Vagina (tissue), 2 donors: ENCODE measurements around the gene VPS4B.

ENCODE experiments used
- POLR2A ChIP-seq, 2 donors: fragments of 450-650 bp; IDR thresholded peaks; one replicate each; pipeline ENCODE4 v1.6.1; 2017; ENCODE audit warnings: antibody characterized with exemption in 2 of 2, mild to moderate bottlenecking in 2 of 2, moderate library complexity in 2 of 2
- TF ChIP-seq, protein P1 (sequence below), 3 experiments: fragments of 450-650 bp in 2 of 3; fragments of 200-600 bp in 1 of 3; sonication (generic) in 1 of 3; IDR thresholded peaks; one replicate each; pipeline ENCODE4 v1.5.1; 2017 to 2019; ENCODE audit warnings: antibody characterized with exemption in 3 of 3, mild to moderate bottlenecking in 2 of 3, moderate library complexity in 2 of 3

DNA sequence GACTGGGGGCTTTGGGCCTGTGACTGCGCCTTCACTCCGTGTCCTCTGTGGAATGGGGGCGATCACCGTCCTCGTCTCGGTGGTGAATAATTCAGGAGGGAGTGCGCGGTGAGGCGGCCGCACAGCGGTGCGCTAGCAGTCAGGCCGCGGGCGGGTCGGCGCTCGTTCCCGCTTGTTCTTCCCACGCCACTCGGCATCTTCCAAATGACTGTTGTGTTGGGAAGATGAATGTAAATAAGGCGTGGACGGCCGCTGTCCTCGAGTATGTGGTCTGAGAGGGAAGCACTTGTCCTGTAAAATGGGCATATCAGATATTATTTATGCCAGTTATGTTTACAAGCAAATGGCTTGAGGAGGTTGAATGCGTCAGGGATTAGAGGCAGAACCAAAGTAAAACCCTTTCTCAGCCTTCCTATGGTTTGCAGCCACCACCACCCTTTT, 608 bp upstream of the VPS4B start:
- TF ChIP-seq, protein P1, sequence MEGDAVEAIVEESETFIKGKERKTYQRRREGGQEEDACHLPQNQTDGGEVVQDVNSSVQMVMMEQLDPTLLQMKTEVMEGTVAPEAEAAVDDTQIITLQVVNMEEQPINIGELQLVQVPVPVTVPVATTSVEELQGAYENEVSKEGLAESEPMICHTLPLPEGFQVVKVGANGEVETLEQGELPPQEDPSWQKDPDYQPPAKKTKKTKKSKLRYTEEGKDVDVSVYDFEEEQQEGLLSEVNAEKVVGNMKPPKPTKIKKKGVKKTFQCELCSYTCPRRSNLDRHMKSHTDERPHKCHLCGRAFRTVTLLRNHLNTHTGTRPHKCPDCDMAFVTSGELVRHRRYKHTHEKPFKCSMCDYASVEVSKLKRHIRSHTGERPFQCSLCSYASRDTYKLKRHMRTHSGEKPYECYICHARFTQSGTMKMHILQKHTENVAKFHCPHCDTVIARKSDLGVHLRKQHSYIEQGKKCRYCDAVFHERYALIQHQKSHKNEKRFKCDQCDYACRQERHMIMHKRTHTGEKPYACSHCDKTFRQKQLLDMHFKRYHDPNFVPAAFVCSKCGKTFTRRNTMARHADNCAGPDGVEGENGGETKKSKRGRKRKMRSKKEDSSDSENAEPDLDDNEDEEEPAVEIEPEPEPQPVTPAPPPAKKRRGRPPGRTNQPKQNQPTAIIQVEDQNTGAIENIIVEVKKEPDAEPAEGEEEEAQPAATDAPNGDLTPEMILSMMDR (IDR thresholded peaks at IDR 0.05) = no peak
- no peak for TF ChIP-seq POLR2A (IDR thresholded peaks at IDR 0.05)
